Endothelial cell (in vitro differentiated cells): ENCODE measurements around the gene TBC1D5. TPM values are rescaled to one million over a fixed set of nuclear protein-coding genes. Genes with fewer than 3 reads are reported as not detected.

ENCODE experiments used
- DNase-seq: peaks from one replicate; pipeline ENCODE4 v3.0.0; 2021; ENCODE audit warnings: low spot score
- H3K27ac Mint-ChIP-seq: one replicate; pipeline ENCODE4 v1.8.0; 2021; ENCODE audit warnings: mixed read lengths, inconsistent platforms; ENCODE audit not compliant: unreplicated experiment
- H3K27me3 Mint-ChIP-seq: one replicate; pipeline ENCODE4 v1.8.0; 2021; ENCODE audit warnings: mild to moderate bottlenecking, moderate library complexity, mixed read lengths, inconsistent platforms; ENCODE audit not compliant: unreplicated experiment
- H3K36me3 Mint-ChIP-seq: one replicate; pipeline ENCODE4 v1.8.0; 2021; ENCODE audit warnings: mild to moderate bottlenecking, low read depth, mixed read lengths, inconsistent platforms; ENCODE audit not compliant: unreplicated experiment
- H3K4me1 Mint-ChIP-seq: one replicate; pipeline ENCODE4 v1.8.0; 2021; ENCODE audit warnings: mild to moderate bottlenecking, mixed read lengths, inconsistent platforms; ENCODE audit not compliant: unreplicated experiment
- H3K4me3 Mint-ChIP-seq: one replicate; pipeline ENCODE4 v1.8.0; 2021; ENCODE audit warnings: mild to moderate bottlenecking, mixed read lengths, inconsistent platforms; ENCODE audit not compliant: unreplicated experiment
- H3K9me3 Mint-ChIP-seq: one replicate; pipeline ENCODE4 v1.8.0; 2021; ENCODE audit warnings: mixed read lengths, inconsistent platforms; ENCODE audit not compliant: unreplicated experiment
- total RNA-seq: library from RNA; stranded (reverse); fragmentation: NEBNext Ultra II Directional; extraction: Animal tissue kit (Norgen Biotek cat#: 25700); gene quantifications from one replicate; pipeline ENCODE4 v1.2.1, GENCODE V29; 2021; ENCODE audit not compliant: unreplicated experiment
- TF ChIP-seq, protein P1 (sequence below): fragments of 200-600 bp; sonication (generic); IDR thresholded peaks from one replicate; pipeline ENCODE4 v1.5.0; 2021; ENCODE audit warnings: antibody characterized with exemption; ENCODE audit not compliant: unreplicated experiment

Gene TBC1D5
- total RNA-seq, 1 donor from 2014 or later = 48.2 TPM

- peaks cover 7% of the 10 kb centered on the region for H3K4me1 Mint-ChIP-seq
- H3K27me3 Mint-ChIP-seq = no peaks in the 10 kb centered on the region
- peaks cover 22% of the 10 kb centered on the region for H3K36me3 Mint-ChIP-seq
- no peak overlapping the region for H3K4me3 Mint-ChIP-seq
- TF ChIP-seq, protein P1, sequence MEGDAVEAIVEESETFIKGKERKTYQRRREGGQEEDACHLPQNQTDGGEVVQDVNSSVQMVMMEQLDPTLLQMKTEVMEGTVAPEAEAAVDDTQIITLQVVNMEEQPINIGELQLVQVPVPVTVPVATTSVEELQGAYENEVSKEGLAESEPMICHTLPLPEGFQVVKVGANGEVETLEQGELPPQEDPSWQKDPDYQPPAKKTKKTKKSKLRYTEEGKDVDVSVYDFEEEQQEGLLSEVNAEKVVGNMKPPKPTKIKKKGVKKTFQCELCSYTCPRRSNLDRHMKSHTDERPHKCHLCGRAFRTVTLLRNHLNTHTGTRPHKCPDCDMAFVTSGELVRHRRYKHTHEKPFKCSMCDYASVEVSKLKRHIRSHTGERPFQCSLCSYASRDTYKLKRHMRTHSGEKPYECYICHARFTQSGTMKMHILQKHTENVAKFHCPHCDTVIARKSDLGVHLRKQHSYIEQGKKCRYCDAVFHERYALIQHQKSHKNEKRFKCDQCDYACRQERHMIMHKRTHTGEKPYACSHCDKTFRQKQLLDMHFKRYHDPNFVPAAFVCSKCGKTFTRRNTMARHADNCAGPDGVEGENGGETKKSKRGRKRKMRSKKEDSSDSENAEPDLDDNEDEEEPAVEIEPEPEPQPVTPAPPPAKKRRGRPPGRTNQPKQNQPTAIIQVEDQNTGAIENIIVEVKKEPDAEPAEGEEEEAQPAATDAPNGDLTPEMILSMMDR = no peak
- no peak overlapping the region for H3K27ac Mint-ChIP-seq
- H3K9me3 Mint-ChIP-seq = peaks cover 14% of the 10 kb centered on the region
- DNase-seq = no peak
Measured at GRCh38 chr3:17589888-17590287, 152.5 kb downstream of the TBC1D5 start.

DNA sequence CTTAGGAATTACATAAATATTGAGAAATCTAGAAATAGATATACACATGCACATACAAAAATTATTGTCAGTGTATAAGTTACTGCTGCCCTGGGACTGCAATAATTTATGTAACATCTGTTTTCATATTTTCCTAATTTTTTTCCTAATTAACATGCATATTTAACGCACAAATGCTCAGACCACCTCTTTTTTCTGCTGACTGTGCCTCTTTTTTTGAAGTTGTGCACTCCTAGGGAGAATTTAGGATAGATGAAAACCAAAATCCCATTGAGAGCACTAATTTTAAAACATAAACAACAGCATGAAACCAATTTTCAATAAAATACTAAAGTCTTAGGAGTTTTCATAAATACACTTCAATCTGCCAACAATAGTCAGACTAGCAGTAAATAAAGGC lies 154.0 kb downstream of the TBC1D5 start:
- H3K4me1 Mint-ChIP-seq = peaks cover 4% of the 10 kb centered on the region
- DNase-seq = no peak
- no peak overlapping the region for H3K27ac Mint-ChIP-seq
- TF ChIP-seq, protein P1 = no peak
- H3K27me3 Mint-ChIP-seq = no peaks in the 10 kb centered on the region
- H3K4me3 Mint-ChIP-seq = no peak overlapping the region
- peaks cover 22% of the 10 kb centered on the region for H3K36me3 Mint-ChIP-seq
- peaks cover 14% of the 10 kb centered on the region for H3K9me3 Mint-ChIP-seq

GRCh38 chr3:17585394-17586325 lies 156.8 kb downstream of the TBC1D5 start:
- Mint-ChIP-seq H3K27me3 (no peaks in the 10 kb centered on the region), H3K27ac (peak overlapping the region; percentile 89), H3K4me1 (peaks cover 4% of the 10 kb centered on the region), H3K4me3 (no peak overlapping the region), H3K9me3 (peaks cover 12% of the 10 kb centered on the region), H3K36me3 (peaks cover 13% of the 10 kb centered on the region)
- TF ChIP-seq, protein P1 = no peak
- no peak for DNase-seq

- no peak overlapping the region for H3K4me3 Mint-ChIP-seq
- H3K27ac Mint-ChIP-seq = no peak overlapping the region
- TF ChIP-seq, protein P1 = no peak
- no peaks in the 10 kb centered on the region for H3K27me3 Mint-ChIP-seq
- no peaks in the 10 kb centered on the region for H3K36me3 Mint-ChIP-seq
- peaks cover 4% of the 10 kb centered on the region for H3K4me1 Mint-ChIP-seq
- no peak for DNase-seq
- no peaks in the 10 kb centered on the region for H3K9me3 Mint-ChIP-seq
Measured at GRCh38 chr3:17584066-17584465, 158.4 kb downstream of the TBC1D5 start.

- H3K27me3 Mint-ChIP-seq = no peaks in the 10 kb centered on the region
- TF ChIP-seq, protein P1 = no peak
- peaks cover 4% of the 10 kb centered on the region for H3K4me1 Mint-ChIP-seq
- no peaks in the 10 kb centered on the region for H3K36me3 Mint-ChIP-seq
- no peak overlapping the region for H3K27ac Mint-ChIP-seq
- H3K9me3 Mint-ChIP-seq = no peaks in the 10 kb centered on the region
- H3K4me3 Mint-ChIP-seq = no peak overlapping the region
- no peak for DNase-seq
Measured at GRCh38 chr3:17583530-17583929, 158.9 kb downstream of the TBC1D5 start.
